Measurements from ENCODE around the gene JAKMIP1. TPM values are rescaled to one million over a fixed set of nuclear protein-coding genes. Genes with fewer than 3 reads are reported as not detected.
A peak's percentile ranks its signal among the peaks of the same experiment; 100 is the strongest.

JAKMIP1 gene
- total RNA-seq, 2 experiments from 2014 or later, result 4.0 to 5.1 TPM

DNA sequence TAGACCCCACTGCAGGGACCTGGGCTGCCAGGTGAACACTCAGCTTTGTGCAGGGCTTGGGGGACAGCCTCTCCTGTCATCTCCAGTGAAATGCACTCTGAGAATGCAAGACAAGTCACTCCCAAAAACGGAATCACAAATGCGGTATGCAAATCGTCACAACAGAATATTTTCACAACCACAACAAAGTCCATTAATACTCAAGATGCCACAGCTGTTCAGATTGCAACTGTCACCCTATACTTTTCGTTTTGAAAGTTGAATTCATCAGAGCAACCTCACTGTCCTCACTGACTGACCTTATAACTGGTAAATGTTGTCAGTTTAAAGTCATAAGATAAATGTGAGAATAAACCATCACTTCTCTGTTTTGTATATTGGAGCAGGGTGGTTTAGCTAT lies 16.6 kb downstream of the JAKMIP1 start:
- Histone ChIP-seq H3K27ac (ENCODE audit: low read depth, low read length, poor library complexity, severe bottlenecking) (peak overlapping the region; percentile 64), H3K4me2 (ENCODE audit: low read length) (peak overlapping the region; percentile 77), H3K36me3 (ENCODE audit: insufficient read depth, low read length) (no peaks in the 10 kb centered on the region), H3K4me3 (ENCODE audit: low read depth, low read length, poor library complexity, severe bottlenecking) (peak overlapping the region; percentile 47), H3K79me2 (ENCODE audit: insufficient read depth, low read depth, low read length) (no peaks in the 10 kb centered on the region), H3K4me1 (ENCODE audit: insufficient read depth, low read length, poor library complexity, severe bottlenecking) (peaks cover 51% of the 10 kb centered on the region), H4K20me1 (ENCODE audit: insufficient read depth, low read length) (no peaks in the 10 kb centered on the region), H3K9me3 (ENCODE audit: low read length) (no peaks in the 10 kb centered on the region), H2AFZ (ENCODE audit: low read length) (peak overlapping the region; percentile 26; the same call in 1 of the 2 replicates), H3K9me2 (ENCODE audit: insufficient read depth, low read length) (no peaks in the 10 kb centered on the region)
- intact Hi-C loops (cut with micrococcal nuclease; ENCODE audit: unreplicated experiment), result no loop called here
- DNase-seq (ENCODE audit: low spot score), result peak; percentile 65
- BruUV-seq (replicated peaks), result no TSS peak
- TF ChIP-seq, protein P1, sequence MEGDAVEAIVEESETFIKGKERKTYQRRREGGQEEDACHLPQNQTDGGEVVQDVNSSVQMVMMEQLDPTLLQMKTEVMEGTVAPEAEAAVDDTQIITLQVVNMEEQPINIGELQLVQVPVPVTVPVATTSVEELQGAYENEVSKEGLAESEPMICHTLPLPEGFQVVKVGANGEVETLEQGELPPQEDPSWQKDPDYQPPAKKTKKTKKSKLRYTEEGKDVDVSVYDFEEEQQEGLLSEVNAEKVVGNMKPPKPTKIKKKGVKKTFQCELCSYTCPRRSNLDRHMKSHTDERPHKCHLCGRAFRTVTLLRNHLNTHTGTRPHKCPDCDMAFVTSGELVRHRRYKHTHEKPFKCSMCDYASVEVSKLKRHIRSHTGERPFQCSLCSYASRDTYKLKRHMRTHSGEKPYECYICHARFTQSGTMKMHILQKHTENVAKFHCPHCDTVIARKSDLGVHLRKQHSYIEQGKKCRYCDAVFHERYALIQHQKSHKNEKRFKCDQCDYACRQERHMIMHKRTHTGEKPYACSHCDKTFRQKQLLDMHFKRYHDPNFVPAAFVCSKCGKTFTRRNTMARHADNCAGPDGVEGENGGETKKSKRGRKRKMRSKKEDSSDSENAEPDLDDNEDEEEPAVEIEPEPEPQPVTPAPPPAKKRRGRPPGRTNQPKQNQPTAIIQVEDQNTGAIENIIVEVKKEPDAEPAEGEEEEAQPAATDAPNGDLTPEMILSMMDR (conservative IDR thresholded peaks at IDR 0.05; ENCODE audit: low read length), result no peak
- TF ChIP-seq EZH2phosphoT487 (IDR thresholded peaks at IDR 0.05; ENCODE audit: borderline replicate concordance, low read depth, low read length), result no peak
- ChIA-PET CTCF (ENCODE audit: unreplicated experiment) (interaction anchor here (0.5 kb wide), 1 partner anchor 85 kb away, joined by 3 read pairs; no protein-coding TSS in a partner anchor), POLR2A (interaction anchor here (1.5 kb wide), 1 partner anchor 17 kb away, joined by 5 read pairs; no protein-coding TSS in a partner anchor)

DNA sequence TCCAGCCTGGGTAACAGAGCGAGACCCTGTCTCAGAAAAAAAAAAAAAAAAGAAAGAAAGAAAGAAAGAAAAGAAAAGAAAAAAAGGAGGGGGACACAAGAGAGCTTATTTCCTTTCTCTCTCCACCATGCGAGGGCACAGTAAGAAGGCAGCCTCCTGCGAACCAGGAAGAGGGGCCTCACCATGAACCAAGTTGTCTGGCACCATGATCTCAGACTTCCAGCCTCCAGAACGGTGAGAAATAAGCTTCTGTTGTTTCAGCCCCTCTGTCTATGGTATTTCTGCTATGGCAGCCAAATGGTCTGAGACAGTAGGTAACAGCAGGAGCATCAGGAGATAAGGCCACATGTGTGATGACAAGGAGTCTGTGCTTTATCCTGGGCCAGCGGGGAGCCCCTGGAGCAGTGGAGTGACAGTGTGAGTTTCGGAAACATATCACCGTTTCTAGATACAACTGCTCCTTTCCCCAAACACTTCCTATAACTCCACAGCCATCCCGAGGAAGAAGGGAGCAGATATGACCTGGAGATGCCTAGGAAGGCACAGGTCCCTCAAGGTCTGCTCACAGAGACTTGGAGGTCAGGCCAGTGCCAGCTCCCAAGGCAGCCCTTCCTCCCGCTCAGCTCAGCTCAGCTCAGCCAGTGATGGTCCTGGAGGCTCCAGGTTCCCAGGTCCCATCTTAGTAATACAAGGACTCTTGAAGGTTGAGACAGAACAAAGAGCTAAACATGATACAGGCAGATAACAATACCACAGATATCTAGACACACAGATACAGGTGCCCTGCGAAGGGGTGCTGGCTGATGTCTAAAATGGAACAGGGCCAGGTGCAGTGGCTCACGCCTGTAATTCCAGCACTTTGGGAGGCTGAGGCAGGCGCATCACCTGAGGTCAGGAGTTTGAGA lies 17.7 kb downstream of the JAKMIP1 start:
- Histone ChIP-seq H3K79me2 (ENCODE audit: insufficient read depth, low read depth, low read length) (no peaks in the 10 kb centered on the region), H3K4me3 (ENCODE audit: low read depth, low read length, poor library complexity, severe bottlenecking) (no peak overlapping the region), H4K20me1 (ENCODE audit: insufficient read depth, low read length) (no peaks in the 10 kb centered on the region), H3K4me2 (ENCODE audit: low read length) (peak overlapping the region; percentile 31), H3K4me1 (ENCODE audit: insufficient read depth, low read length, poor library complexity, severe bottlenecking) (peaks cover 57% of the 10 kb centered on the region), H3K27ac (ENCODE audit: low read depth, low read length, poor library complexity, severe bottlenecking) (no peak overlapping the region), H3K36me3 (ENCODE audit: insufficient read depth, low read length) (no peaks in the 10 kb centered on the region), H3K9me2 (ENCODE audit: insufficient read depth, low read length) (no peaks in the 10 kb centered on the region), H3K9me3 (ENCODE audit: low read length) (peaks cover 10% of the 10 kb centered on the region), H2AFZ (ENCODE audit: low read length) (no peak overlapping the region)
- ChIA-PET CTCF (ENCODE audit: unreplicated experiment) (interaction anchor here (0.9 to 1.8 kb wide), 2 partner anchors 9 to 68 kb away, joined by 3 to 4 read pairs; no protein-coding TSS in a partner anchor), POLR2A (interaction anchor here (1.5 kb wide), 1 partner anchor 18 kb away, joined by 5 read pairs; no protein-coding TSS in a partner anchor)
- no peak for DNase-seq (ENCODE audit: low spot score)
- TF ChIP-seq, protein P1 (conservative IDR thresholded peaks at IDR 0.05; ENCODE audit: low read length), result no peak
- no peak for TF ChIP-seq EZH2phosphoT487 (IDR thresholded peaks at IDR 0.05; ENCODE audit: borderline replicate concordance, low read depth, low read length)
- BruUV-seq (replicated peaks), result no TSS peak
- intact Hi-C loops (cut with micrococcal nuclease; ENCODE audit: unreplicated experiment), result no loop called here

Data from OCI-LY7 (cell line).